DMS153 treated with DMSO at 0.1 percent for 48 hours (cell line): ENCODE data around the gene CHMP6.

Experiments
- DNase-seq: peaks from one replicate; lab custom pipeline; 2025; ENCODE audit not compliant: unreplicated experiment; lab: John Stamatoyannopoulos, UW

The CHMP6 gene

GRCh38 chr17:80970762-80971703, 20.6 kb upstream of the CHMP6 start:
- DNase-seq, result no peak

- no peak for DNase-seq
These were observed 19.8 kb upstream of the CHMP6 start for GRCh38 chr17:80971704-80972304.

- no peak for DNase-seq
These were observed 14.9 kb upstream of the CHMP6 start for GRCh38 chr17:80976701-80977100.

GRCh38 chr17:80977172-80977571, 14.5 kb upstream of the CHMP6 start:
- DNase-seq, result no peak

GRCh38 chr17:80978499-80979497, 12.8 kb upstream of the CHMP6 start:
- no peak for DNase-seq

- DNase-seq, result no peak
These were observed 11.9 kb upstream of the CHMP6 start for GRCh38 chr17:80979547-80980378.

GRCh38 chr17:80980397-80981061, 11.1 kb upstream of the CHMP6 start:
- DNase-seq, result no peak

GRCh38 chr17:80981062-80981902, 10.4 kb upstream of the CHMP6 start:
- DNase-seq, result no peak

GRCh38 chr17:80981929-80982425, 9.7 kb upstream of the CHMP6 start:
- DNase-seq, result no peak

GRCh38 chr17:80982426-80982974, 9.1 kb upstream of the CHMP6 start:
- DNase-seq, result no peak

GRCh38 chr17:80983545-80983944, 8.1 kb upstream of the CHMP6 start:
- no peak for DNase-seq

- DNase-seq, result no peak
These were observed 6.9 kb upstream of the CHMP6 start for GRCh38 chr17:80984749-80985148.

GRCh38 chr17:80986046-80986445, 5.6 kb upstream of the CHMP6 start:
- no peak for DNase-seq

- DNase-seq, result no peak
These were observed 4.7 kb upstream of the CHMP6 start for GRCh38 chr17:80986816-80987475.

- no peak for DNase-seq
These were observed 3.6 kb upstream of the CHMP6 start for GRCh38 chr17:80987941-80988461.

GRCh38 chr17:80989586-80989913, 2.1 kb upstream of the CHMP6 start:
- no peak for DNase-seq

GRCh38 chr17:80990921-80991644, 558 bp upstream of the CHMP6 start:
- DNase-seq, result no peak
